Measurements from ENCODE around the gene RGS3.

The RGS3 gene

DNA sequence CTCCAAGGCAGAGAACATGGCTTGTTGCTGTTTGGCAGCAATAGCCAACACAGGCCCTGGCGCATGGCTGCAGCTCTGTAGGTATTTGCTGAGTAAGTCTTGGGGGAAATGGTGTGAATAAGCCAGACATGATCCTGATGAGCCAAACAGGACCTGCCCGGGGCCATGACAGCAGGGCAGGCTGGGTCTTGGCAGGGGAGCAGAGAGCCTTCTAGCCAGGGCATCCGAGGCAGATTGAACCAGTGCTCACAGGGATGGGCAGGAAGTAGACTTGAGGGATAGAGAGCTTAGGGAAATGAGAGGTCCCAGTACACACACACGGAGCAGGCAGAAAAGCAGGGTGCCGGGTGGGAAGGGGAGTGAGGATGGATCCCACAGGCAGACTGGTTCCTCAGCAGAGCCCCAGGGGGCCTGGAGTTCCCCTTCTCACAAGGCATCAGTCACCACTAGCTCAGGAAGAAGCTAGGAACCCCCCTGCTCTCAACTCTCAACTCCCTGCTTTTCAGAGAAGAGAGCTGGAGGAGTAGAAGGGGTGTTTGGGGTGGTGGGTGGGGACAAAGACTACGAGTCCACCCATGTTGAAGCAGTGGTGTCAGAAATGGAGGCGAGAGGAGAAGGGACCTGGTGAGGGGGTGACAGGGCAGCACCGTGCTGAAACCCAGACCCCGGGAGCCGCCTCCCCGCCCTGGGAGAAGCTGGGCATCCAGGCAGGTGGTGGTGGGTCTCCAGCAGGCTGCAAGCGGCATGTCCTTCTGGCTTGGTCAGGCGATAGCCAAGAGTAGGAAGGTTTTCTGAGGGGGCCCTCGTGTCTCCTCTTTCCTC is 111.1 kb downstream of the RGS3 start:
- no peak for DNase-seq (ENCODE audit: low read depth, low spot score)
- no peak overlapping the region for H3K4me3 ChIP-seq (ENCODE audit: low read length)

- no peak overlapping the region for H3K4me3 ChIP-seq (ENCODE audit: low read length)
- DNase-seq (ENCODE audit: low read depth, low spot score): no peak
Observed at GRCh38 chr9:113577525-113578261, 114.2 kb downstream of the RGS3 start.

GRCh38 chr9:113578279-113578865 is 114.8 kb downstream of the RGS3 start:
- no peak for DNase-seq (ENCODE audit: low read depth, low spot score)
- H3K4me3 ChIP-seq (ENCODE audit: low read length): peak overlapping the region; percentile 13

- peak; percentile 73 for DNase-seq (ENCODE audit: low read depth, low spot score)
- peak overlapping the region; percentile 13 for H3K4me3 ChIP-seq (ENCODE audit: low read length)
Observed at GRCh38 chr9:113578882-113579282, 115.4 kb downstream of the RGS3 start.

DNA sequence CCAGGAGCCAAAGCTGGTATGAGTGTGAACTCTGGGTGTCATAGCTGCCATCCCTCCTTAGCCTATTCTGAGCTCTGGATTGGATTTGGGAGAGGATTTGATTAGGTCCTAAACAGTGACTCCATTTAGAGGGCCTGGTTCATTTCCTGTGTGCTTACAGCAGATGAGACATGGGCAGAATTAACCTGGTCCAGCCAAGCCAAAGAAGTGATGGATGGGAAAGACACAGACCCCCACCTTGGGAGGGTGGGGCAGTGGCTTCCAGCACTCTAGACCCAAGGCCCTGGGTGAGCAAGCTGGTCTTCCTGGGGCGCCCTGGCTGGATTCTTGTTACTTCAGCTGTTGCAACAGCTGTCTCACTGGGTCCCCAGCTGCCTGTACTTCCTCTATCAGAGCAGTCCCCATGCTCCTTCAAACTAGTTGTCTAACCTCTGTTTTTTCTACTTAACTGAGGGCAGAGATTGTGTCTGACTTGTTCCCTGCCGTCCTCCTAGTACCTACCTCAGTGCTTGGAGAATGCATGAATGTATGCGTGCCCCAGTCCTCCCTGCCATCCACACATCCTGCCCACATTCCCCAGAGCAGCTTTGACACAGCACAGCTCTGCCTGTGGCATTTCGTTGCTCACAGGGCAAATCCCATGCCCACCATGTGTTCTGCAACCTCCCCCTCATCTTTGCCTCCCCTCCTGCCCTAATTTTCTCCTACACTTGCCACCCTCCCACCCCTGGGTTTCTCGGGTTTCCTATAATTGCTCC is 115.9 kb downstream of the RGS3 start:
- H3K4me3 ChIP-seq (ENCODE audit: low read length): no peak overlapping the region; the same call in 1 of the 2 replicates
- DNase-seq (ENCODE audit: low read depth, low spot score): peak; percentile 49

DNA sequence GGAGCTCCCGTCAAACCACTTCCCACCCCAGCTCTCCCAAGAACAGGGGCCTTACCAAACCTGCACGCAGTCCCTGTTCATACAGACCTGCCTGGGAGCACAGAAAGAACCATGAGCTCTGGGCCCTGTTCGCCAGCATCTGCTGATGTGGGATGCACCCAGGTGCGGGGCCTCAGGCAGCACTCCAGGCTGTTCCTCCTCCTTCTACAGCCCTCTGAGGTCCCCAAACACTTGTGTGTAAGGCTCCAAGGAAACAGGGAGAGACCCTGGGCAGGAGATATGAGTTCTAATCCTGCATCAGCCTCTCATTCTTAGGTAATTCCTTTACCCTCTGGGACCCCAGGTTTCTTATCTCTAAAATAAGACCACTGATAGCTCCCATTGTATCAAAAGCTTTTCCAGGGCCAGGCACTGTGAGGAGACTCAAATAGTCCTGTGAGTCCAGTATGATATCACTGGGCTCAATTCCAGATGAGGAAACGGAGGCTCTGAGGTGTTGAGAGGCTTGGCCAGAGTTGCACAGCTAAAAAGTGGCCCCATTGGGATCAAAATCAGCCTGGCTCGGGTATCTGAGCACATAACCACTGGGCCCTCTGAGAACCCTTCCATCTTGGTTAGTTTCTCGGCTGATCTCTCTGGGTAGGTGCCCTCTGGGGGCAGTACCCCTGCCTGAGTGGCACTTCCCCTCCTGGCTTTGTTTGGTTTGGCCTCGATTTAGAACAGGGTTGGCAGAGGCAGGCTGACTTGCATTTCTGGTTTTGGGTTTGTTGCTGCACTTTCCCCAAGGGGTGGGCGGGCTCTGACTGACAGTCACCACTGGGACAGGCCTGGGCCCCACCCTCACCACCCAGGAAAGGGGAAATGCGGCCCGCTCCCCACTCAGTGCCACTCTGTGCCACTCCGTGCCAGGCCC is 116.8 kb downstream of the RGS3 start:
- peak; percentile 23 for DNase-seq (ENCODE audit: low read depth, low spot score)
- H3K4me3 ChIP-seq (ENCODE audit: low read length): no peak overlapping the region

GRCh38 chr9:113580954-113581311 is 117.4 kb downstream of the RGS3 start:
- no peak for DNase-seq (ENCODE audit: low read depth, low spot score)
- H3K4me3 ChIP-seq (ENCODE audit: low read length): no peak overlapping the region

- peak overlapping the region; percentile 38 for H3K4me3 ChIP-seq (ENCODE audit: low read length)
- DNase-seq (ENCODE audit: low read depth, low spot score): peak; percentile 89
Observed at GRCh38 chr9:113581865-113582697, 118.6 kb downstream of the RGS3 start.

GRCh38 chr9:113582698-113583200 is 119.2 kb downstream of the RGS3 start:
- DNase-seq (ENCODE audit: low read depth, low spot score): no peak
- no peak overlapping the region for H3K4me3 ChIP-seq (ENCODE audit: low read length)

DNA sequence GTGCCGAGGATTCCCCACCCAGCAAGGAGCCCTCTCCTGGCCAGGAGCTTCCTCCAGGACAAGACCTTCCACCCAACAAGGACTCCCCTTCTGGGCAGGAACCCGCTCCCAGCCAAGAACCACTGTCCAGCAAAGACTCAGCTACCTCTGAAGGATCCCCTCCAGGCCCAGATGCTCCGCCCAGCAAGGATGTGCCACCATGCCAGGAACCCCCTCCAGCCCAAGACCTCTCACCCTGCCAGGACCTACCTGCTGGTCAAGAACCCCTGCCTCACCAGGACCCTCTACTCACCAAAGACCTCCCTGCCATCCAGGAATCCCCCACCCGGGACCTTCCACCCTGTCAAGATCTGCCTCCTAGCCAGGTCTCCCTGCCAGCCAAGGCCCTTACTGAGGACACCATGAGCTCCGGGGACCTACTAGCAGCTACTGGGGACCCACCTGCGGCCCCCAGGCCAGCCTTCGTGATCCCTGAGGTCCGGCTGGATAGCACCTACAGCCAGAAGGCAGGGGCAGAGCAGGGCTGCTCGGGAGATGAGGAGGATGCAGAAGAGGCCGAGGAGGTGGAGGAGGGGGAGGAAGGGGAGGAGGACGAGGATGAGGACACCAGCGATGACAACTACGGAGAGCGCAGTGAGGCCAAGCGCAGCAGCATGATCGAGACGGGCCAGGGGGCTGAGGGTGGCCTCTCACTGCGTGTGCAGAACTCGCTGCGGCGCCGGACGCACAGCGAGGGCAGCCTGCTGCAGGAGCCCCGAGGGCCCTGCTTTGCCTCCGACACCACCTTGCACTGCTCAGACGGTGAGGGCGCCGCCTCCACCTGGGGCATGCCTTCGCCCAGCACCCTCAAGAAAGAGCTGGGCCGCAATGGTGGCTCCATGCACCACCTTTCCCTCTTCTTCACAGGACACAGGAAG is 120.2 kb downstream of the RGS3 start:
- no peak overlapping the region for H3K4me3 ChIP-seq (ENCODE audit: low read length)
- DNase-seq (ENCODE audit: low read depth, low spot score): no peak

DNA sequence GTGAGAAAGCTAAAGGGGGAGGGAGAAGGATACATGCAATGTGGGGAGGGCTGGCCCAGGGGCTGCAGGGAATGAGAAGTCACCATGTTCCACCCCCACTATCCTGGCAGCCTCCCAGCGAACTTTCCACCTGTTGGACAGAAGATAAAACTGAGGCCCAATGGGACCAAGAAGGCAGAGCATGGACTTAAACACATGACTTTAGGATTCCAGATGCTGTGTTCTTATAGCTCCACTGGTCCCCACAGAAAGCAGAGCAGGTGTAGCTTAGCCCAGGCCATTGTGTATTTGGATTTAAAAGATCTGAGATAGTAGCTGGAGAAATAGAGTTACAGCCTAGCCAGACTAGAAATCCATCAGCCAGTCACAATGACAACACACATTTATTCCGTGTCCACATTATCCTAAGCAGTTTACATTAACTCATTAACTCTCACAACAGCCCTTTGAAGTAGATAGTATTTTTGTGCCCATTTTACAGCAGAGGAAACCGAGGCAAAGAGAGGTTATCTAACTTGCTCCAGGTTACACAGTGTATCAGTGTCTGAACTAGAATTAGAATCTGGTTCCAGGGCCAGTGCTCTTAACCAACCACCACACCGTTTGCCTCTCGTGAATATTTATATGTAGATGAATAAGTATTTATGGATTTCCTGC is 121.0 kb downstream of the RGS3 start:
- no peak overlapping the region for H3K4me3 ChIP-seq (ENCODE audit: low read length)
- no peak for DNase-seq (ENCODE audit: low read depth, low spot score)

- DNase-seq (ENCODE audit: low read depth, low spot score): no peak
- no peak overlapping the region for H3K4me3 ChIP-seq (ENCODE audit: low read length)
Observed at GRCh38 chr9:113585085-113585442, 121.5 kb downstream of the RGS3 start.

DNA sequence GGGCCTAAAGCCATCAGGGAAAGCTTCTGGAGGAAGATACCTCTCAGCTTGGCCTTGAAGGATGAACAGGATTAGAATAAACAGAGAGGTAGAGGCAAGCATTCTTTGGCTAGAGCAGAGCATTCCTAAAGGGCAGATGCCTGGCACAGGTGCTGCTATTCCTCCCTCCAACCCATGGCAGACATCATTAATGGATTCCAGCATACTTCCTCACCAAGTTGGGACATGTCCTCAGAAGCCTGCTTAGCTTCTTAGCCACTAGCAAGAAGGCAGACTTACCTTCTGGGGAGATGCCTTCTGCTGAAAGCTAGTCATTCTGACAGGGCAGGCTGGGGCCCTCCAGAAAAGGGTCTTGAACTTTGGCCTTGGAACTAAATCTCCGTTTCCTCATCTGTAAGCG is 122.0 kb downstream of the RGS3 start:
- no peak overlapping the region for H3K4me3 ChIP-seq (ENCODE audit: low read length)
- DNase-seq (ENCODE audit: low read depth, low spot score): no peak

- DNase-seq (ENCODE audit: low read depth, low spot score): no peak
- no peak overlapping the region for H3K4me3 ChIP-seq (ENCODE audit: low read length)
Observed at GRCh38 chr9:113587471-113588031, 124.0 kb downstream of the RGS3 start.

DNA sequence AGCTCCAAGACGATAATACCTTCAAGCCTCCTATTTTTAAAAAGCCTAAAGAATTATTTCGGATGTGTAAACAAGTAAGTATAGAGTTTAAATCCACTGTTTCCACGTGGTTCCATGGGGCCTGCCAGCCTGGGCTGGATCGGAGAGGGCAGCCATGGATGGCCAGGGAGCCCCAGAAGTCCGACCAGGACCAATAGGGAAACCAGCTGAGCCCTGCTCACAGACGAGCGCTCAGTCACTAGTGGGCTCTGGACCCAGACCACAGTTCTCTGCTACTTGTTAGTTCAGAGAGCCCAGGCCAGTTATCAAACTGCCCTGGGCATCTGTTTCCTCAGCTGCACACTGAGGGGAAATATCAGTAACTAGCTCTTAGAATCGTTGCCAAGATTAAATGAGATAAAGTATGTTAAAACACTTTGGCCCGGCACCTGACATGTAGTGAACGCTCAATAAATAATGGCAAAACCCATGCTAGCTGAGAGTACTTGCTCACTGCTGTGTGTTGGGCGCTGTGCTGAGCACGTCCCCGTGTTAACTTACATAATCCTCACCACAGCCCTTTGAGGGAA is 124.8 kb downstream of the RGS3 start:
- H3K4me3 ChIP-seq (ENCODE audit: low read length): no peak overlapping the region
- DNase-seq (ENCODE audit: low read depth, low spot score): no peak

DNA sequence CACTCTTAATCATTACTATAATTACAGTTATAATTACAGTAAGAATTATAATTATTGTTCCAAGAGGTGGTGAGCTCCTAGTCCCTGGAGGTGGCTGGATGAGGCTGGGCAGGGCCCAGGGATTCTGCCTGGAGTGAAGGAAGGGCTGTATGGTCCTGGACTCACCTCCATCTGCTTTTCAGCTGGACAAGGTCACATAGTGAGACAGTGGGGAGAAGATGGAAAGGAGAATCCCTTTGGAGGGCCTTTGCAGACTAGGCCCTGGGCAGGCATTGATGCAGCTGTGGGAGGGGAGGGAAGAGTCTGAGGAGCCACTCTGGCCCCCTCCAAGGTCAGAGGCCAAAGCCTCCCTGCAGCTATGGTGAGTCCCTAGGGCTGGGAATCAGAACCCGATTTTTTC is 125.4 kb downstream of the RGS3 start:
- no peak for DNase-seq (ENCODE audit: low read depth, low spot score)
- H3K4me3 ChIP-seq (ENCODE audit: low read length): no peak overlapping the region

All from Jurkat, Clone E6-1 (cell line).